BLaER1 (cell line): ENCODE measurements around the gene IGBP1.

ENCODE experiments used
- H3K27ac ChIP-seq: shearing (Covaris generic); formaldehyde crosslinking; 2 replicates; pipeline ENCODE4 v1.8.1; 2022
- H3K27me3 ChIP-seq: shearing (Covaris generic); formaldehyde crosslinking; 2 replicates; pipeline ENCODE4 v1.8.1; 2022
- H3K36me3 ChIP-seq: shearing (Covaris generic); formaldehyde crosslinking; 2 replicates; pipeline ENCODE4 v1.8.1; 2022
- H3K4me1 ChIP-seq: shearing (Covaris generic); formaldehyde crosslinking; 2 replicates; pipeline ENCODE4 v1.8.1; 2022
- H3K4me2 ChIP-seq: shearing (Covaris generic); formaldehyde crosslinking; 2 replicates; pipeline ENCODE4 v1.8.1; 2022
- H3K4me3 ChIP-seq: shearing (Covaris generic); formaldehyde crosslinking; 2 replicates; pipeline ENCODE4 v1.8.1; 2022
- H3K9ac ChIP-seq: shearing (Covaris generic); formaldehyde crosslinking; 2 replicates; pipeline ENCODE4 v1.8.1; 2022
- H3K9me3 ChIP-seq: shearing (Covaris generic); formaldehyde crosslinking; 2 replicates; pipeline ENCODE4 v1.8.1; 2022
- H4K20me1 ChIP-seq: shearing (Covaris generic); formaldehyde crosslinking; 2 replicates; pipeline ENCODE4 v1.8.1; 2022
- Cebpa-rat ChIP-seq: shearing (Covaris generic); IDR thresholded peaks from 2 replicates; pipeline ENCODE4 v1.8.1; 2022

IGBP1 gene

GRCh38 chrX:70166601-70167590 lies 33.6 kb downstream of the IGBP1 start:
- Histone ChIP-seq H3K9ac (no peak overlapping the region), H3K4me2 (no peak overlapping the region)

GRCh38 chrX:70168238-70169188 lies 35.3 kb downstream of the IGBP1 start:
- H3K27ac ChIP-seq: no peak overlapping the region
- no peak overlapping the region for H3K4me3 ChIP-seq
- peaks cover 35% of the 10 kb centered on the region for H3K36me3 ChIP-seq
- peaks cover 51% of the 10 kb centered on the region for H3K4me1 ChIP-seq
- H4K20me1 ChIP-seq: 0 out of 2 replicates have a peak, but pooled peaks cover 9% of the 10 kb centered on the region
- no peak for TF ChIP-seq Cebpa-rat
- no peak overlapping the region for H3K4me2 ChIP-seq
- peaks cover 91% of the 10 kb centered on the region for H3K27me3 ChIP-seq
- no peak overlapping the region for H3K9ac ChIP-seq
- no peaks in the 10 kb centered on the region for H3K9me3 ChIP-seq

More at GRCh38 chrX:70166601-70167590, 33.6 kb downstream of the IGBP1 start:
- Histone ChIP-seq H3K4me3 (no peak overlapping the region), H3K36me3 (peaks cover 45% of the 10 kb centered on the region), H3K9me3 (no peaks in the 10 kb centered on the region), H3K27ac (no peak overlapping the region), H4K20me1 (0 out of 2 replicates have a peak, but pooled peaks cover 9% of the 10 kb centered on the region), H3K4me1 (peaks cover 37% of the 10 kb centered on the region), H3K27me3 (peaks cover 92% of the 10 kb centered on the region)
- no peak for TF ChIP-seq Cebpa-rat

GRCh38 chrX:70169281-70169680 lies 36.0 kb downstream of the IGBP1 start:
- Histone ChIP-seq H3K4me3 (no peak overlapping the region), H3K27me3 (peaks cover 91% of the 10 kb centered on the region), H3K36me3 (peaks cover 27% of the 10 kb centered on the region), H3K4me2 (peak overlapping the region; percentile 54; the same call in 1 of the 2 replicates), H3K9me3 (no peaks in the 10 kb centered on the region), H4K20me1 (0 out of 2 replicates have a peak, but pooled peaks cover 9% of the 10 kb centered on the region), H3K27ac (no peak overlapping the region), H3K4me1 (peaks cover 51% of the 10 kb centered on the region), H3K9ac (no peak overlapping the region)
- TF ChIP-seq Cebpa-rat: no peak

GRCh38 chrX:70171624-70172023 lies 38.4 kb downstream of the IGBP1 start:
- no peak overlapping the region for H3K27ac ChIP-seq
- peak overlapping the region; percentile 54 for H3K4me2 ChIP-seq
- peaks cover 6% of the 10 kb centered on the region; the same call in 1 of the 2 replicates for H3K36me3 ChIP-seq
- peaks cover 69% of the 10 kb centered on the region for H3K4me1 ChIP-seq
- no peaks in the 10 kb centered on the region for H3K9me3 ChIP-seq
- no peak overlapping the region for H3K9ac ChIP-seq
- TF ChIP-seq Cebpa-rat: no peak
- H3K27me3 ChIP-seq: peaks cover 90% of the 10 kb centered on the region
- H4K20me1 ChIP-seq: no peaks in the 10 kb centered on the region
- H3K4me3 ChIP-seq: no peak overlapping the region

GRCh38 chrX:70172221-70172620 lies 39.0 kb downstream of the IGBP1 start:
- Histone ChIP-seq H3K4me1 (peaks cover 75% of the 10 kb centered on the region), H3K27me3 (peaks cover 91% of the 10 kb centered on the region), H3K9me3 (no peaks in the 10 kb centered on the region), H3K4me3 (no peak overlapping the region), H4K20me1 (no peaks in the 10 kb centered on the region), H3K27ac (no peak overlapping the region), H3K9ac (no peak overlapping the region), H3K36me3 (peaks cover 2% of the 10 kb centered on the region; the same call in 1 of the 2 replicates), H3K4me2 (no peak overlapping the region)
- no peak for TF ChIP-seq Cebpa-rat

- Histone ChIP-seq H3K27me3 (peaks cover 89% of the 10 kb centered on the region), H3K9me3 (no peaks in the 10 kb centered on the region), H3K36me3 (no peaks in the 10 kb centered on the region), H3K4me2 (no peak overlapping the region), H3K4me3 (no peak overlapping the region), H3K4me1 (peaks cover 82% of the 10 kb centered on the region), H3K9ac (no peak overlapping the region), H4K20me1 (no peaks in the 10 kb centered on the region), H3K27ac (no peak overlapping the region)
- no peak for TF ChIP-seq Cebpa-rat
Measured at GRCh38 chrX:70172964-70173363, 39.7 kb downstream of the IGBP1 start.

GRCh38 chrX:70174754-70175153 lies 41.5 kb downstream of the IGBP1 start:
- H3K9me3 ChIP-seq: no peaks in the 10 kb centered on the region
- H3K9ac ChIP-seq: no peak overlapping the region
- H3K36me3 ChIP-seq: no peaks in the 10 kb centered on the region
- H3K4me1 ChIP-seq: peaks cover 74% of the 10 kb centered on the region
- TF ChIP-seq Cebpa-rat: no peak
- peaks cover 83% of the 10 kb centered on the region for H3K27me3 ChIP-seq
- H3K4me2 ChIP-seq: no peak overlapping the region
- no peak overlapping the region for H3K4me3 ChIP-seq
- no peak overlapping the region for H3K27ac ChIP-seq
- no peaks in the 10 kb centered on the region for H4K20me1 ChIP-seq

- no peak for TF ChIP-seq Cebpa-rat
- Histone ChIP-seq H3K9ac (no peak overlapping the region), H3K27ac (no peak overlapping the region; the same call in 1 of the 2 replicates), H4K20me1 (no peaks in the 10 kb centered on the region), H3K4me2 (peak overlapping the region; percentile 69; the same call in 1 of the 2 replicates), H3K9me3 (no peaks in the 10 kb centered on the region), H3K4me1 (peaks cover 68% of the 10 kb centered on the region), H3K27me3 (peaks cover 77% of the 10 kb centered on the region), H3K4me3 (no peak overlapping the region), H3K36me3 (no peaks in the 10 kb centered on the region)
Measured at GRCh38 chrX:70175338-70175737, 42.1 kb downstream of the IGBP1 start.

GRCh38 chrX:70176938-70177533 lies 43.8 kb downstream of the IGBP1 start, which contains the start of gene DGAT2L6:
Gene DGAT2L6 (plus strand): TSS chrX:70177483. CDS start chrX:70177583, 100 bp downstream.
- peaks cover 75% of the 10 kb centered on the region for H3K27me3 ChIP-seq
- peak within 1 kb of the TSS; percentile 35; the same call in 1 of the 2 replicates for H3K4me3 ChIP-seq
- H3K4me1 ChIP-seq: peaks cover 54% of the 10 kb centered on the region
- peak within 1 kb of the TSS; percentile 49; the same call in 1 of the 2 replicates for H3K9ac ChIP-seq
- H3K9me3 ChIP-seq: no peaks in the 10 kb centered on the region
- H3K27ac ChIP-seq: peak within 1 kb of the TSS; percentile 84
- H3K36me3 ChIP-seq: no peaks in the 10 kb centered on the region
- no peaks in the 10 kb centered on the region for H4K20me1 ChIP-seq
- no peak for TF ChIP-seq Cebpa-rat
- H3K4me2 ChIP-seq: peak within 1 kb of the TSS; percentile 69
